ENCODE measurements around the gene PGAP3. TPM values are rescaled to one million over a fixed set of nuclear protein-coding genes. Genes with fewer than 3 reads are reported as not detected.

Gene PGAP3
- total and polyA plus RNA-seq, 8 donors: 17.2 to 46.5 (median 39.5) TPM

DNA sequence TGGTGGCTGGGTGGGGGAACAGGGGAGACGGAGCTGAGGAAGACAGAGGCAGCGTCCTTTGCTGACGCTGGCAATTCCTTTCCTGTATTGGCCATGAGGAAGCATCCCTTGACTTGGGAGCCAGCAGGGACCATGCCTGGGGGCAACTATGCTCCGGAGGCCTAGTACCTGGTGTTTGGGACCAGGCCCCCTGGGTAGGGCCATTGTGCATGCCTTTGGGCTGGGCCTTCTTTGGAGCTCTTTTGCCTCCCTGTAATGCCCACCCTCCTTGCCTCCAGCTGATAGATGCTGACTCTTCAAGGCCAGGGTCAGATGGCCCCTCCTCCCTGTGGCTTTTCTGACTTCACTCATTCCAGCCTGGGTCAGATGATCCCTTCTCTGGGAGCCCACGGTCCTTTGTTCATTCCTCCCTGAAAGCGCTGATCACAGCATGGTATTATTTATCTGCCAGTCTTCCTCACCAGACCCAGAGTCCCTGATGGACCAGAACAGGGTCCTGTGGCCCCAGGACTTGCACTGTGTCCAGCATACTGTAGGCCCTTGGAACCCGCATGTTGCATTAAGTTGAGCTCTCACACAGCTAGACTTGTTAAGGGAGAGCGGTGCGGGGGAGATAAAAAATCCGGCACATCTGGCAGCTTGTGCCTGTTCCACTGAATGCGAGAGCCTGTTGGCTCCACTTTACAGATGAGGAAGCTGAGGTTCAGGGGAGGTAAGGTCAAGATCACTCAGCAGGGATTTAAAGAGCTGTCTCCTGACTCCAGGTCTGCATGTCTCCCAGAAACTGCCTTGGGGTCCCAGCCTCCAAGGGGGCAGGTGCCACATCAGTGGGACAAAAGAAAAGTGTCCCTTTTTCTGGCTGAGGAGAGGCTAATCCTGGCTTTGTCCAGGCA is 48.0 kb downstream of the PGAP3 start:
- TF ChIP-seq, protein P1, sequence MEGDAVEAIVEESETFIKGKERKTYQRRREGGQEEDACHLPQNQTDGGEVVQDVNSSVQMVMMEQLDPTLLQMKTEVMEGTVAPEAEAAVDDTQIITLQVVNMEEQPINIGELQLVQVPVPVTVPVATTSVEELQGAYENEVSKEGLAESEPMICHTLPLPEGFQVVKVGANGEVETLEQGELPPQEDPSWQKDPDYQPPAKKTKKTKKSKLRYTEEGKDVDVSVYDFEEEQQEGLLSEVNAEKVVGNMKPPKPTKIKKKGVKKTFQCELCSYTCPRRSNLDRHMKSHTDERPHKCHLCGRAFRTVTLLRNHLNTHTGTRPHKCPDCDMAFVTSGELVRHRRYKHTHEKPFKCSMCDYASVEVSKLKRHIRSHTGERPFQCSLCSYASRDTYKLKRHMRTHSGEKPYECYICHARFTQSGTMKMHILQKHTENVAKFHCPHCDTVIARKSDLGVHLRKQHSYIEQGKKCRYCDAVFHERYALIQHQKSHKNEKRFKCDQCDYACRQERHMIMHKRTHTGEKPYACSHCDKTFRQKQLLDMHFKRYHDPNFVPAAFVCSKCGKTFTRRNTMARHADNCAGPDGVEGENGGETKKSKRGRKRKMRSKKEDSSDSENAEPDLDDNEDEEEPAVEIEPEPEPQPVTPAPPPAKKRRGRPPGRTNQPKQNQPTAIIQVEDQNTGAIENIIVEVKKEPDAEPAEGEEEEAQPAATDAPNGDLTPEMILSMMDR (IDR thresholded peaks at IDR 0.05): no peak
- no peak for DNase-seq
- Histone ChIP-seq H3K4me3 (no peak overlapping the region), H3K4me1 (peaks cover 33 to 92% of the 10 kb centered on the region in 2 donors), H3K27ac (peak overlapping the region in 1 of 2 donors; percentile 5), H3K9me3 (no peaks in the 10 kb centered on the region), H3K27me3 (no peaks in the 10 kb centered on the region), H3K36me3 (no peaks in the 10 kb centered on the region)
- intact Hi-C loops (cut with DNase I): loop anchor here in 1 of 2 donors (10.0 kb wide), 1 partner anchor 95 kb away; the partner anchor contains the start of genes GRB7 and MIEN1
- no peak for ATAC-seq

DNA sequence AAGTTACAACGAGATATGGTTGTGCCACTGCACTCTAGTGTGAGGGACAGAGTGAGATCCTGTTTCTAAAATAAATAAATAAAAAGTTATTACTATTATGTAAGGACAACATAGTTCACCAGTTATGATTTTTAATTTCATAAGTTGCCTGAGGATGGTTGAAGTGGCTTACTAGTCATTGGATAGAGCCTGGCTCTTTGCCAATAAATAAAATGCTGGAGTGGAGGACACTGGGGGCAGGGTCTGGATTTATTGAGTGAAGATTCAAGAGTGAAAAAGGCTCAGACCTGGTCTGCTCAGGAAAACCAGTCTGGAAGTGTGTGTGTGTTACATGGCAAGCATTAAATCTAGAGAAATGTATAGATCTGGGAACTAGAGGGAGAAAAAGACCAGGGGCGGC is 48.8 kb downstream of the PGAP3 start:
- DNase-seq (no peak), ATAC-seq (no peak)
- Histone ChIP-seq H3K27ac (no peak overlapping the region), H3K9me3 (no peaks in the 10 kb centered on the region), H3K4me1 (peaks cover 33 to 92% of the 10 kb centered on the region in 2 donors), H3K27me3 (no peaks in the 10 kb centered on the region), H3K36me3 (no peaks in the 10 kb centered on the region), H3K4me3 (no peak overlapping the region)
- TF ChIP-seq, protein P1 (IDR thresholded peaks at IDR 0.05): no peak
- intact Hi-C loops (cut with DNase I): loop anchor here in 1 of 2 donors (10.0 kb wide), 1 partner anchor 96 kb away; the partner anchor contains the start of genes GRB7 and MIEN1

DNA sequence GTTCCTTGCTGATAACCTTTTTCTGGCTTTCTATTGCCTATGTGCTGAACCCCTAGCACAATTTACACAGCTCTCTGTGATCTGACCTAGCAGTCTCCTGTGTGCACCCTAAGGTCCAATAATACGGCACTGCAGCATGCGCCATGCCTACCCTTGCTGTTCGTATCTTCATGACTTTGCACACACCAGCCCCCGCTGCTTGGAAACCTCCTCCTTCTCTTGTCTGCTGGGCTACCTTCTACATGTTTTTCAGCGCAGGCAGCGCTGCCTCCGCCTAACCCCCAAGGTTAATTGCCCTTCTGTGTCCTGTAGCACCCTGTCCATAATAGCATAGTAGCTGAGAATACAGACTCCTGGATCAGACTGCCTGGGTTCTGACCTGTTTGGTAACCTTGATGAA is 49.5 kb downstream of the PGAP3 start:
- DNase-seq: no peak
- no peaks in the 10 kb centered on the region for H3K36me3 ChIP-seq
- TF ChIP-seq, protein P1 (IDR thresholded peaks at IDR 0.05): no peak
- peak overlapping the region in 1 of 2 donors; percentile 77 for H3K4me3 ChIP-seq
- no peaks in the 10 kb centered on the region for H3K9me3 ChIP-seq
- peaks cover 33 to 88% of the 10 kb centered on the region in 2 donors for H3K4me1 ChIP-seq
- no peaks in the 10 kb centered on the region for H3K27me3 ChIP-seq
- no peak for ATAC-seq
- H3K27ac ChIP-seq: no peak overlapping the region
- intact Hi-C loops (cut with DNase I): loop anchor here in 1 of 2 donors (10.0 kb wide), 1 partner anchor 96 kb away; the partner anchor contains the start of genes GRB7 and MIEN1

DNA sequence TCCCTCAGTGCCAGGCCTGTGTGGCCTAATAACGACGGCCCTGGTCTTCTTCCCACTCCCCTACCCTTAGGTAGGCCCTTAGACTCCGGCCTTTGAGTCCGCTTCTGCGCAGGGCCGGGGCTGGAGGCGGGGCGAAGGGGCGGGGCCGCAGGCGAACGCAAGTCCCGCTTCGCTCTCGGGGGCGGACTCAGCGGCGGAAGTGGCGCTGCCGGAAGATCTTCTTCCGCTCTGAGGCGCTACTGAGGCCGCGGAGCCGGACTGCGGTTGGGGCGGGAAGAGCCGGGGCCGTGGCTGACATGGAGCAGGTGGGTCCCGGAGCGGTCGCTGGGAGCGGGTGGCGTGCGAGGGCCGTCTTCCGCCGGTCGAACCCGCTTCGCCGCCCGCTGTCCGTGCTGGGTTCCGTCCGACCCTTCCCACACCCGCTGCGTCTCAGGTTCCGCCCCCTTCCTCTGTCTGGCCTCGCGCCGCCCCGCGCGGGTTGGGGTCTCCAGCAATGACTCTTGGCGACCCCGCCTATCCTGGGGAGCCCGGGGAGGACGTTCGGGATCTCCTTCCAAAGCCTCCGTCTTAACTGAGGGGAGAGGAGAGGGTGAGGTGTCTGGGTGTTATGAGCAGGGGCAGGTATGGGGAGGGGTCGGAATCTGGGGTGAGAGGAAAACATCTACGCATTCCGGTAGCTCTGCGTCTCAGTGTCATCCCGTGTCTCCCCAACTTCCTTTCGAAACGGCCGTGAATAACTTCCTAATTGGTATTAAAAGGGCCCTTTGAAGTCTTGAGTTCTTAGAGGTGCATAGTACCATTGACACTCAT is 50.7 kb downstream of the PGAP3 start, which contains the start of gene STARD3:
Gene STARD3 (plus strand): TSS at position 218 of the 810 bp plus-strand sequence. CDS start 16,388 bp downstream, outside the sequence.
- Histone ChIP-seq H3K27ac (peak within 1 kb of the TSS; percentile 77 to 89), H3K27me3 (peaks cover 0 to 2% of the 10 kb centered on the region in 2 donors), H3K4me1 (peaks cover 23 to 76% of the 10 kb centered on the region in 2 donors), H3K36me3 (no peaks in the 10 kb centered on the region), H3K9me3 (no peaks in the 10 kb centered on the region), H3K4me3 (peak within 1 kb of the TSS; percentile 66 to 77)
- peak; percentile 95 for ATAC-seq
- peak; percentile 85 to 99 (median 93) for DNase-seq
- TF ChIP-seq, protein P1 (IDR thresholded peaks at IDR 0.05): peak in 1 of 2 donors; percentile 10
- intact Hi-C loops (cut with DNase I): loop anchor here in 1 of 2 donors (10.0 kb wide), 1 partner anchor 98 kb away; the partner anchor contains the start of genes GRB7 and MIEN1

Measured in left lung (tissue), 10 donors.